SW480 (cell line): Measurements from ENCODE around the gene LRBA.
"Not testable (repeated sequence)": the region's sequence is repeated elsewhere in the genome, so short reads cannot be mapped to it uniquely, and the experiment has no call there.

Source experiments
- DNase-seq: peaks from one replicate; pipeline ENCODE4 v3.0.0-alpha.2; 2016; ENCODE audit warnings: low spot score

The LRBA gene

DNA sequence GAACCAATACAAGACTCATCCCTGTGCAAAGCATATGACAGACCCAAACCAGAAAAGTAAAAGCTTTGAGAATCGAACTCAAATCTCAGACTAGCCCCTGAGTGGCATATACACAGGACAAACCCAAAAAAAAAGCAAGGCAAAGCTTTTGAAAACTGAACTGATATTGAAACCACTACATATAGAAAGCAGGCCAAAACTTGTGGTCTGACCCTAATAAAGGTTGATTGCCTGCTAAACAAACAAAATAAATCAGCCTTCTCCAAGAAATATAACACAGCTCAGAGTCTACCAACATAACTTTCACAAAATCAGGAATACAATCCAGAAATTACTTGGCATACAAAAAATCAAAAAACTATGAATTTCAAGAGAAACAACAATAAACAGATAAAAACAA lies 40.3 kb downstream of the LRBA start:
- DNase-seq = no peak

DNA sequence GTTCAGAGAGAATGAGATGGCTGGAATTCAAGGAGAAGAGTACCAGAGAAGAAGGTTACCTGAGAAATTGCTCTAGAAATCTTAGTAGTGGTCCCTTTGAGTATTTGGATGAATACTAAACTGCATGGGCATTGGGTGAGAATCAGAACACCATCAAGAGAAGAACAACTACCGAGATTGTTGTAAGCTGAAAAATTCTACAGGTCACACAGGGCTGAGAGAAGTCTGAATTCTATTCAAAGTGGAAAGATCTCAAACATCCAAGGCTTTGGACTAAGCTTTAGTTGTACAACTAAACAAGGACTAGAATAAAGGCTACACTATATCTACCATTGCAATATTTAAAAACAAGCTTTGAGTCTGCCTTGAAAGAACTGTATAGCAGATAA lies 40.8 kb downstream of the LRBA start:
- DNase-seq = no peak

DNA sequence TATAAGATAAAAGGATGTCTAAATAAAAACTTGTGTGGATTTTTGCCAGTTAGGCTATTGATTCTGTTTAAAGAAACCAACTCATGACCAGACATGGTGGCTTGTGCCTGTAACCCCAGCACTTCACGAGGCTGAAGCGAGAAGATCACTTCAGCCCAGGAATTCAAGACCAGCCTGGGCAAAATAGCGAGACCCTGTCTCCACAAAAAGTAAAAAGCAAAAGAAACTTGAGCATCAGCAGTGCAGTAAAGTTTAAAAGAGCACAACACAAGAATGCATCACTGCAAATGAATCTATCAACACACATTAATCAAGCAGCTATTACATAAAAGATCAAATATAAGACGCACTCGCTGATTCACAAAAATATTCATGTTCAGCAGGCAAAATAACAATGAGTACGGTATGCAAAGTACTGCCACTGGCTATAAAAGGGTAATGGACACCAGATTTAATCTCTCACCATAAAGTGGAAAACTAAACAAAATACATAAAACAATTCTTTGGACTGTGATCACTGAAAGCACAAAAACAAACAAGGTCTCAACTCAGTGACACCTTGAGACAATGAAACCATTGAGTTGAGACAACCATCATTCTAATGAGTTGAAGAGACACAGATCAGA lies 41.3 kb downstream of the LRBA start:
- DNase-seq = no peak

DNA sequence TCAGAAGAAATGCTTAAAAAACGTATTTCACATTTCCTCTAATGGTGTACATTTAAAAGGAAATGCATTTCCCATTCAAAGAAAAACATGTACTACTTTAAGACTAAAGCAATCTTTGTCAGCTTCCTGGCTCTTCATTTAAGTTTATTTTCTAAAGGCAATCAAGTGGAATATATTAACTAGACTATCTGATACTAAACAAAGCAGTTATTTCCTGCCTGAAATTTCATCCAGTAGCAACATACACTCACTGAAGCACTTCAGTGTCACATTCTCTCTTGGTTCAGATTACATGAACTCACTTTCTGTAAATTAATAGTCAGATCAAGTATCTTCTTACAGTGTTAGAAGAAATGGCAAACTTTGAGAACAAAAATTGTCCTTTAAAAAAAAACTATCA lies 42.5 kb downstream of the LRBA start:
- no peak for DNase-seq

DNA sequence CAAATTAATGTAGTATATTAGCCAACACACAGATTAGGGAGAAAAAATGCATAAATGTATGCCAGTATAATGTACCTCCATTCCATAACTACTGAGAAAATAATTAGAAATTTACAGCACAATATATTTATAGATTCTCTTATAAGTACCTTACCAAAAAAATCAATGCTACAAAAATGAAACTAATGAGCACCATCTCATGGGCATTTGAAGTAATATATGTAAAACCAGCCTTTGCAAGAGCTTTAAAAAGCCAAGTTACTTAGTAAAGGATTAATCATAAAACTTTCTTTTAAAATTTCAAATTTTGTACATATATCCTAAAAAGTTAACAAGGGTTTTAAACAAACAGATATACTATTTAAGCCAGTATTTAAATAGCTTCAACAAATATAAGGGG lies 43.2 kb downstream of the LRBA start:
- DNase-seq = no peak

DNA sequence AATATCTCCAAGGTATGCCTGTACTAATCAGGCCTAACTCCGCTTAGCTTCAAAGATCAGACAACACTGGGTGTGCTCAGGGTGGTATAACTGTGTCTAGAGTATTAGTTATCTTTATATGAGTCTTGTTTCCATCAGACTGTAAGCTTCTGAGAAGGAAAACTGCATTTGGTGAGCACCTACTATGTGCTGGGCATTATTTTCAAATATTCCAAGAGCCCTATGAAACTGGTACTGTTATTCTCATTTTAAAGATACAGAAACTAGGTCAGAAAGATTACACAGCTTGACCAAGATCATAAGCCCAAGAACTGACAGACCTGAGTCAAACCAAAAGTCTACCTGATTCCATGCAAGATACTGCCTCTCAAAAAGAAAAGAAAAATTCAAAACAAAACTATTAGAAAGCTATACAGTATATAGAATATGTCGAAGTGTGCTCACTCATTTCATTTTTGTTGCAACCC lies 44.4 kb downstream of the LRBA start:
- DNase-seq = no peak

DNA sequence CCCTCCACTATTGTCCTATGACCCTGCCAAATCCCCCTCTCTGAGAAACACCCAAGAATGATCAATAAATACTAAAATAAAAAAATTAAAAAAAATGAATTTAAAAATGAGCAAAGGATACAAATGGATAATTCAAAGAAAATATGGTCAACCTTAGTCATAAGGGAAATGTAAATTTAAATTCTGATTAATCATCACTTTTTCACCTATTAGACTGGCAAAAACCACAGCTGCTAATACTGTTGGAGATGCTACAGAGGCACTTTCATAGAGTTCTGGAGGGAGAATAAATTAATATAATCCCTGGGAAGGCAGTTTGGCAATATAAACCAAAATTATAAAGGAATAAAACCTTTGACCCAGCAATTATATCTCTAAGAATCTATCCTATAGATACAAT lies 50.3 kb downstream of the LRBA start:
- DNase-seq = no peak

DNA sequence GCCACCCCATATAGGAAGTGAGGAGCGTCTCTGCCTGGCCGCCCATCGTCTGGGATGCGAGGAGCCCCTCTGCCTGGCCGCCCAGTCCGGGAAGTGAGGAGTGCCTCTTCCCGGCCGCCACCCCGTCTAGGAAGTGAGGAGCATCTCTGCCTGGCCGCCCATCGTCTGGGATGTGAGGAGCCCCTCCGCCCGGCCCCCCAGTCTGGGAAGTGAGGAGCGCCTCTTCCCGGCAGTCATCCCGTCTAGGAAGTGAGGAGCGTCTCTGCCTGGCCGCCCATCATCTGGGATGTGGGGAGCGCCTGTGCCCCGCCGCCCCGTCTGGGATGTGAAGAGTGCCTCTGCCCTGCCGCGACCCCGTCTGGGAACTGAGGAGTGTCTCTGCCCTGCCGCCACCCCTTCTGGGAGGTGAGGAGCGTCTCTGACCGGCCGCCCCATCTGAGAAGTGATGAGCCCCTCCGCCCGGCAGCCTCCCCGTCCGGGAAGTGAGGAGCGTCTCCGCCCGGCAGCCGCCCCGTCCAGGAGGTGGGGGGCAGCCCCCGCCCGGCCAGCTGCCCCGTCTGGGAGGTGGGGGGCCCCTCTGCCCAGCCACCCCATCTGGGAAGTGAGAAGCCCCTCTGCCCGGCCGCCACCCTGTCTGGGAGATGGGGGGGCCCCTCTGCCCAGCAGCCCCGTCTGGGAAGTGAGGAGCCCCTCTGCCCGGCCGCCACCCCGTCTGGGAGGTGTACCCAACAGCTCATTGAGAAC lies 51.3 kb downstream of the LRBA start:
- DNase-seq = not testable (repeated sequence)

DNA sequence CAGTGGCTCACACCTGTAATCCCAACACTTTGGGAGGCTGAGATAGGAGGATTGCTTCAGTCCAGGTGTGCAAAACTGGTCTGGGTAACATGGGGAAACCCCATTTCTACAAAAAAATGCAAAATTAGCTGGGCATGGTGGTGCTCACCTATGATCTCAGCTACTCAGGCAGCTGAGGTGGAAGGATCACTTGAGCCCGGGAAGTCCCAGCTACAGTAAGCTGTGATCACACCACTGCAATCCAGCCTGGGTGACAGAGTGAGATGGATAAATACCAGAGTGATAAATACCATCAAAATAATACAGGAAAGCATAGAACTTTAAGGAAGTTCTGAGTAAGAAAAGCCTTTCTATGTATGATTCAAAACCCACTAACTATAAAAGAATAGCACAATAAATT lies 52.8 kb downstream of the LRBA start:
- DNase-seq = no peak

DNA sequence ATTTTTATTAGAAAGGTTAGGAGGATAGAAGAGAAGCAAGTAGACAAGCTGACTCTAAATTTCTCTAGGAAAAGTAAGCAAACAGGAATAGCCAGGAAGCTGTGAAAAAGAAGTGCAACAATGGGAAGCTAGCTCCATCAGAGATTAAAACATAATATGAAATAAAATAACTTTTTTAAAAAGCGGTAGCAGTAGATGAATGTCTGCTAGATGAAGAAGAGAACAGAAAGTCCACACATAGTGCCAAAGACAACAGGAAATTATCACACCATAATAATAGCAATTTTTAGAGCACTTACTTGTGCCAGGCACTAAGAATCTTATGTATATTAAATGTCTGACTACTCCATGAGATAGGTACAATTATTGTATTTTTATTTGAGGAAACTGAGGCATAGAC lies 53.5 kb downstream of the LRBA start:
- DNase-seq = no peak

DNA sequence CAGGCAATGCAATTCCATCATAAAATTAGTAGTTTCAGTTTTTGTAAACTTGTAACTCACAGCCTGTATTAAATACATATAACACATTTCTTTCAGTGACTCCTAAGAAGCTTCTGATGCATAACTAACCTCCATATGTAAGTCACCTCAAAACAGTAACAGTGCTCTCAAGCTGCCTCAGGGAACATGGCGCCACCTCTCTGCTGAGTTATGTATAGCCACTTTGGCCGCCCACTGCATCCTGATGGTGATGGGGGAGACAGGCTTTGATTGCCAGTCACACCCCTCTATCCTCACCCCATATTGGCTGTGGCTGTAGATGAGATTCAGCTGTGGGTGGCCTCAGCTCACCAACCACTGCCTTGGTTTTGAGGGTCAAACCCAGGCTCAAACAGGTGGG lies 54.3 kb downstream of the LRBA start:
- DNase-seq = no peak

DNA sequence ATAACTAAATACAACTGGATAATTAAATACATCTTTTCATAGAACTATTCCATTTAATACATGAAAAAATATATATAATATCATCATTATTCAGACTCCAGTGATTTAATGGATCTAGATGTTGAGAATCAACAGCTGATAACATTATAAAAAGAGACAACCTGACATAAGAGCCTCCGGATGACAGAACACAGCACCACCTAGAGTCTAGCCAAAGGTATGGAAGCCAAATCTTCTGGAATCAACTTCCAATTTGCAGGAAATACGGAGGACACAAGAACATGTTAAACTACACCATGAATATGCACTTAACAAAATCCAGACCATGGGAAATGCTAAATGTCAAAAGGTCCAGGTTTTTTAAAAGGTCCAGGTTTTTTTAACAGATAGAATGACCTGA lies 55.0 kb downstream of the LRBA start:
- peak; percentile 5 for DNase-seq

DNA sequence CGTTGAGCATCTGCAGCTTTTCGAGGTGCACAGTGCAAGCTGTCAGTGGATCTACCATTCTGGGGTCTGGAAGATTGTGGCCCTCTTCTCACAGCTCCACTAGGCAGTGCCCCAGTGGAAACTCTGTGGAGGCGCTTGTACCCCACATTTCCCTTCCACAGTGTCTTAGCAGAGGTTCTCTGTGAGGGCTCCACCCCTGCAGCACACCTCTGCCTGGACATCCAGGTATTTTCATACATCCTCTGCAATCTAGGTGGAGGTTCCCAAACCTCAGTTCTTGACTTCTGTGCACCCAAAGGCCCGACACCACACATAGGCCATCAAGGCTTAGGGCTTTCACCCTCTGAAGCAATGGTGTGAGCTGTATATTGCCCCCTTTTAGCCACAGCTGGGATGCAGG lies 57.1 kb downstream of the LRBA start:
- not testable (repeated sequence) for DNase-seq

DNA sequence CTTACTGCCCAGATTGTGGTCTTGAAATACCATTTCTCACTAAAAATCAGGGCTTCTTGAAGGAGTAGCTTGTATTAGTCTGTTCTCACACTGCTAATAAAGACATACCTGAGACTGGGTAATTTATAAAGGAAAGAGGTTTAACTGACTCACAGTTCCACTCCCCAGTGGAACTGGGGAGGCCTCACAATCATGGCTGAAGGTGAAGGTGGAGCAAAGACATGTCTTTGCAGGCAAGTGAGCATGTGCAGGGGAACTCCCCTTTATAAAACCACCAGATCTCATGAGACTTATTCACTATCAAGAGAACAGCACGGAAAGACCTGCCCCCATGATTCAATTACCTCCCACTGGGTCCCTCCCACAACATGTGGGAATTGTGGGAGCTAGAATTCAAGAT lies 58.0 kb downstream of the LRBA start:
- DNase-seq = not testable (repeated sequence)

DNA sequence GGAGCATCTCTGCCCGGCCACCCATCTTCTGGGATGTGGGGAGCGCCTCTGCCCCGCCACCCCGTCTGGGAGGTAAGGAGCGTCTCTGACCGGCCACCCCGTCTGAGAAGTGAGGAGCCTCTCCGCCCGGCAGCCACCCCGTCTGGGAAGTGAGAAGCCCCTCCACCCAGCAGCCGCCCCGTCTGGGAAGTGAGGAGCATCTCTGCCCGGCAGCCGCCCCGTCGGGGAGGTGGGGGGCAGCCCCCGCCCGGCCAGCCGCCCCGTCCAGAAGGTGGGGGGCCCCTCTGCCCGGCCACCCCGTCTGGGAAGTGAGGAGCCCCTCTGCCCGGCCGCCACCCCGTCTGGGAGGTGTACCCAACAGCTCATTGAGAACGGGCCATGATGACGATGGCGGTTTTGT lies 61.2 kb downstream of the LRBA start:
- DNase-seq = not testable (repeated sequence)

DNA sequence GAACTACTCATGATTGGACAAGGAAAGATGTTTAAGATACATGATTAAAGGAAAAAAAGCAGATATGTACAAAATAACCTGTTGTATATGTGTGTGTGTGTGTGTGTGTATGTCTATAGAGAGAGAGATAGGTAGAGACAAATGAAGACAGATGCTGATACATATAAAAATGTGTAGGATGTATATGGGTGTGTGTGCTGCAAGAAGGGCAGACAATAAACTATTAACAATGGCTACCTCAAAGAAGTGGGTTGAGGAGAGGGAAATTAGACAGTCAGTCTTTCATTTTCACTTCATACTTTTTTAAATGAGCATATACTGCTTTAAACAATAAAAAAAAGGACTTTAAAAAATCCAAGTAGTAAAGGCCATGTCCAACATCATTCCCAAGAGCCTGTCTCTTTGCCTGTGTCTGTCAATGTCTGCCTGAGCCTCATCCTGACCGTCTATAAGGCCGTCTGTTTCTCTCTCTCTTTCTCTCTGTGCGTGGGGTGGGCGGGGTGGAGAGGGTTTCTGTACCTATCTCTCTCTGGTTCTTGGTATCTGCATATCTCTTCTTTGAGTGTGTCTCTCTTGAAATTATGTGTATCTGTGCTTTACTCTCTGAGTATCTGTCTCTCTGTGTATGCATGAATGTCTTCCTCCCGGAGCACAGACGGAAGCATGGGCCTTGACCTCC lies 62.8 kb downstream of the LRBA start:
- no peak for DNase-seq

DNA sequence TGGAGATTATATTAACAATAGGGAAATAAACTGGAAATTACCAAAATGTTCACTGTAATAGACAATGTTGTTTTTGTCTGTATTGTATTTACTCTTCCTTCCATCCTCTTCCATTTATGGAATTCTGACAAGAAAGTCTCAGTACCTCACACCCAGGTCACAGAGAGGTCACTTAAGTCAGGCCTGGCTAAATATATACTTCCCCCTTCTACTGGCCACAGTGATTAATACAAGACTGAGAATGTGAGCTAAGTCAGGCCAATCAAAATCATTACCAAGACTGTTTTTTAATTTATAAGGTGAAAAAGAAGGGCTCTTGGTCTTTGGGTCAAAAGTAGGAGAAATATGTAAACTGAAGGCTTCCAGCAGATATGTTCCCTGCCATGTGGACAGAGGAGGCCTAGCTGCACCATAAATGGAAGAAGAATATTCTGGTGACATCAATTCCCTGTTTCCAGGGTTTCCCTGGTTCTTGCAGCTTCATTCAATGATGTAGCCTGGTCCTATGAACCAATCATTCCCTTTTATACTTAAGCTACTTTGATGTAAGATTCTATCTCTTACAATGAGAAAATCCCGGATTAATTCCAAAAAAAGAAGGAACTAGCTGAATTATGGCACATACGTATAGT lies 64.3 kb downstream of the LRBA start:
- DNase-seq = no peak

DNA sequence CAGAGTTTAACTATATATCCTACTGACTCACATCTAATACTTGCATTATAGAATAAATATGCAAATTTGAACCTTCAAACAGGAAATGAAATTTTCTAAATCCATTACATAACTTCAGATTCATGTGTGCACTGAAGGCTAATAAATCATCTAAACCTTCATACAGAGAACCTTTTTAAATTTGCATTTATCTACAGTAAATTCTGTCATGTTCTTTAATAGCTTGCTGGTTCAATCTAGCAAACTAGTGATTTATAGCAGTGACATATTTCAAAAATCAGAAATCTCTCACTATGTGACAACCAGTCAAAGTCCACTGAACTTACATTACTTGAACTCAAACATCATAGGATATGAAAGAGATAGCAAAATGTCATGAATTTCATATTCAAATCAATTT lies 65.1 kb downstream of the LRBA start:
- DNase-seq = no peak

DNA sequence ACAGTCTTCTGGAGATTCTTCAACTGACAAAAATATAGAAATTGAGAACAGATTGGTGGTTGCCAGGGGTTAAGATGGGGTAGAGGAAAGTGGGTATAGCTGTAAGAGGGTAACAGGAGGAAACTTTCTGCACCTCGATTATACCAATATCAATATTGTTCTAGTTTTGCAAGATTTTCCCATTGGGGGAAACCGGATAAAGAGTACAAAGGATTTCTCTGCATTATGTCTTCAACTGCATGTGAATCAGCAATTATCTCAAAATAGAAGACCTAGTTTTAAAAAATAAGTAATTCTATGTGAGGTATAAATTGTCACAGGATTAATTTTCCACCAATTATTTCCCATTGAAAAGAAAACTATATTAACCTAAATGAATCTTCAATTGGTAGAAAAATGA lies 65.7 kb downstream of the LRBA start:
- DNase-seq = no peak

DNA sequence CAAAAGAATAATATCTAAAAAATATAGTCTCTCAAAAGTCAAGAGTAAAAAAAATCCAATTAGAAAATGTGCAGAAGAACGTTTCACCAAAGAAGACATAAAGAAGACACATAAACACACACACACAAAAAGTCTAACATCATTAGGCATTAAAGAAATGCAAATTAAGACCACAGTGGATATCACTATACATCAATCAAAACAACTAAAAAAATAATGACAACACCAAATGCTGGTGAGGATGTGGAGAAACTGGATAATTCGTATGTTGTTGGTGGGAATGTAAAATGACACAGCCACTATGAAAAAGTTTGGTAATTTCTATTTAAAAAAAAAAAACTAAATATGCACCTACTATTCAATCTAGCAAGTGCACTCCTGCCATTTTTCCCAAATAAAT lies 66.4 kb downstream of the LRBA start:
- no peak for DNase-seq

DNA sequence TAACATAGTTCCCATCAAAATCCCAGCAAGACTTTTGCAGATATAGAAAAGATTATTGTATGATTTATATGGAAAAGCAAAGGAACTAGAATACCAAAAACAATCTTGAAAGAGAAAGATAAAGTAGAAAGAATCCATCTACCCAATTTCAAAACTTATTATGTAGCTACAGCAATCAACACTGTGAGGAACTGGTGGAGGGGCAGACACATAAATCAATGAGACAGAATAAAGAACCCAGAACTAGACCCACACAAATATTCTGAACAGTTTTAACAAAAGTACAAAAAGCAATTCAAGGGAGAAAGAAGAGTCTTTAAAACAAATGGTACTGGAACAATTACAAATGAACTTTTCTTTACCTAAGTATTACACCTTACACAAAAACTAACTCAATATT lies 67.0 kb downstream of the LRBA start:
- DNase-seq = no peak

DNA sequence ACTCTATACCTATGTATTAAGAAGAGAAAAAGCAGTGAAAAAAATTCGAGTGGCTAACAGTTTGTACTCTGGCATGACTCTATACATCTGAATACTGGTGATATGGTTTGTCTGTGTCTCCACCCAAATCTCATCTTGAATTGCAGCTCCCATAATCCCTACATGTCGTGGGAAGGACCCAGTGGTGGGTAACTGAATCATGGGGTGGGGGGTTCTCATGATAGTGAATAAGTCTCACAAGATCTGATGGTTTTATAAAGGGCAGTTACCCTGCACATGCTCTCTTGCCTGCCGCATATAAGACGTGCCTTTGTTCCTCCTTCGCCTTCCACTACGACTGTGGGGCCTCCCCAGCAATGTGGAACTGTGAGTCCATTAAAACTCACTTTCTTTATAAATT lies 70.4 kb downstream of the LRBA start:
- DNase-seq = no peak

DNA sequence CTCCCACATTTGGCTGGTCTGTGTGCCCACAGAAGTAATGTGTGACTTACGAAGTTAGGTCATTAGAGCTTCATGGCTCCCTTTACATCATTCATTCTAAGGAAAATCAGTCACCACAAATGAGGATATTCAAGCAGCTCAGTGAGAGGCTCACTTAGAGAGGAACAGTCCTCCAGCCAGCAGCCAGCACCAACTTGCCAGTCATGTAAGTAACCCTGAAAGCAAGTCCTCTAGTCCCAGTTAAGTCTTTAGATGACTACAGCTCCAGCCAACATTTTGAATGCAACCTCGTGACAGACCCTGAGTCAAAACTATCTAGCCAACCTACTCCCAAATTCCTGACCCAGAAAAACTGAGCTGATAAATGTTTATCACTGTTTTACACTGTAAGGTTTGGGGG lies 71.3 kb downstream of the LRBA start:
- no peak for DNase-seq
